ENCODE measurements around the gene MKKS. TPM values are rescaled to one million over a fixed set of nuclear protein-coding genes. Genes with fewer than 3 reads are reported as not detected.

MKKS gene
- polyA plus RNA-seq, 1 donor (not counting 4 experiments of a cell fraction or from before 2014, with no cell fraction given) = 24.8 TPM

DNA sequence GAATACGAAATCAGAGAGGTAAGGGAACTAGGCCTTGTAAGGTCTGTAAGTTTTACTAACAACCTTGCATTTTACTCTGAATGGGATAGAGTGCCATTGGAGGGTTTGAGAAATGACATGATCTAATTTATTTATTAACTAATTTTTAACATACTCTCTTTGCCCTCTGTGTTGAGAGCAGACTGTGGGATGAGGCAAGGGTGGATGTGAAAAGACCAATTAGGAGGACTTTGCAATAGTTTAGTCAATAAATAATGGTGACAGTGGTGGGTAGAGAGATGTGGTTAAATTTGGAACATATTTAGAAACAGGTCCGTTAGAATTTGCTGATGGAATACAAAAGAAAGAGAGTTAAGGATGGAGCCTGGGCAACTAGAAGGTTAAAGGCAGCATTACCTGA, 60.0 kb downstream of the MKKS start:
- Histone ChIP-seq H3K79me2 (ENCODE audit: control insufficient read depth, insufficient read depth, low read length) (no peaks in the 10 kb centered on the region), H3K9me3 (ENCODE audit: control insufficient read depth, low read depth, low read length) (peaks cover 2% of the 10 kb centered on the region), H2AFZ (ENCODE audit: control insufficient read depth, low read length) (no peak overlapping the region), H3K36me3 (ENCODE audit: control insufficient read depth in 2 of 2, extremely low read depth in 1 of 2, insufficient read depth in 2 of 2, low read length in 2 of 2) (no peaks in the 10 kb centered on the region), H3K4me3 (ENCODE audit: control insufficient read depth in 2 of 3, extremely low read depth in 1 of 3, insufficient read depth in 2 of 3, low read depth in 1 of 3, low read length in 3 of 3) (no peak overlapping the region), H3K4me2 (ENCODE audit: control insufficient read depth, extremely low read depth, insufficient read depth, low read depth, low read length) (no peak overlapping the region), H3K27me3 (ENCODE audit: control insufficient read depth, extremely low read depth, insufficient read depth, low read length) (no peaks in the 10 kb centered on the region), H3K9me1 (ENCODE audit: control insufficient read depth, extremely low read depth, insufficient read depth, low read length) (no peaks in the 10 kb centered on the region), H3K27ac (ENCODE audit: control insufficient read depth, insufficient read depth, low read length) (no peak overlapping the region), H3K4me1 (ENCODE audit: control insufficient read depth, extremely low read depth, insufficient read depth, low read length) (peaks cover 5% of the 10 kb centered on the region), H4K20me1 (ENCODE audit: control insufficient read depth, extremely low read depth, insufficient read depth, low read length) (no peaks in the 10 kb centered on the region), H3K9ac (ENCODE audit: control insufficient read depth, extremely low read depth, insufficient read depth, low read length) (no peak overlapping the region)
- no peak for DNase-seq (ENCODE audit: low read depth, low spot score)
- no peak for TF ChIP-seq EZH2 (IDR thresholded peaks at IDR 0.05; ENCODE audit: low read length)
- TF ChIP-seq, protein P1, sequence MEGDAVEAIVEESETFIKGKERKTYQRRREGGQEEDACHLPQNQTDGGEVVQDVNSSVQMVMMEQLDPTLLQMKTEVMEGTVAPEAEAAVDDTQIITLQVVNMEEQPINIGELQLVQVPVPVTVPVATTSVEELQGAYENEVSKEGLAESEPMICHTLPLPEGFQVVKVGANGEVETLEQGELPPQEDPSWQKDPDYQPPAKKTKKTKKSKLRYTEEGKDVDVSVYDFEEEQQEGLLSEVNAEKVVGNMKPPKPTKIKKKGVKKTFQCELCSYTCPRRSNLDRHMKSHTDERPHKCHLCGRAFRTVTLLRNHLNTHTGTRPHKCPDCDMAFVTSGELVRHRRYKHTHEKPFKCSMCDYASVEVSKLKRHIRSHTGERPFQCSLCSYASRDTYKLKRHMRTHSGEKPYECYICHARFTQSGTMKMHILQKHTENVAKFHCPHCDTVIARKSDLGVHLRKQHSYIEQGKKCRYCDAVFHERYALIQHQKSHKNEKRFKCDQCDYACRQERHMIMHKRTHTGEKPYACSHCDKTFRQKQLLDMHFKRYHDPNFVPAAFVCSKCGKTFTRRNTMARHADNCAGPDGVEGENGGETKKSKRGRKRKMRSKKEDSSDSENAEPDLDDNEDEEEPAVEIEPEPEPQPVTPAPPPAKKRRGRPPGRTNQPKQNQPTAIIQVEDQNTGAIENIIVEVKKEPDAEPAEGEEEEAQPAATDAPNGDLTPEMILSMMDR (optimal IDR thresholded peaks at IDR 0.05 in 1 of 3, IDR thresholded peaks at IDR 0.05 in 1 of 3, conservative IDR thresholded peaks at IDR 0.05 in 1 of 3; ENCODE audit: extremely low read depth in 1 of 3, insufficient read depth in 2 of 3, low read length in 3 of 3) = no peak
- FAIRE-seq = no peak
- dilution Hi-C loops (cut with MboI; ENCODE audit: extremely low pct_ligation_motif_present, low sequenced_read_pairs) = no loop called here

DNA sequence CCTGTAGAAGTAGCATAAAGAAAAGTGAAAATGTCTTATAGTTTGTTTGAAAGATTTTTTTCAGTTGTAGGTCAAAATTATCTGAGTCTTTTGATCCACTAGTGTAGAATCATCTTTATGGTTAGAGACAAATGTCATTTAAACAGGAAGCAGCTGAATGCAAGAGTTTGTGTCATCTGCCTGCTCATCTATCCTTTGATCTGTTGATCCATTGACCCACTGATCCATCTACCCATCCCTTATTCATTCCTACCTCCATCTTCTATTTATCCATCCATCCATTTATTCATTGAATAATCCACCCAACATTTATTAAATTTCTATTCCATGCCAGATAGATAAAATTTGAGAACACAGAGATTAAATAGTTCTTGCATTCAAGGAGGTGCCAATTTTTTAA, 62.6 kb downstream of the MKKS start:
- no peaks in the 10 kb centered on the region for H4K20me1 ChIP-seq (ENCODE audit: control insufficient read depth, extremely low read depth, insufficient read depth, low read length)

More for the DNA sequence above, 62.6 kb downstream of the MKKS start:
- Histone ChIP-seq H3K9ac (ENCODE audit: control insufficient read depth, extremely low read depth, insufficient read depth, low read length) (no peak overlapping the region), H2AFZ (ENCODE audit: control insufficient read depth, low read length) (no peak overlapping the region), H3K4me2 (ENCODE audit: control insufficient read depth, extremely low read depth, insufficient read depth, low read depth, low read length) (no peak overlapping the region), H3K9me3 (ENCODE audit: control insufficient read depth, low read depth, low read length) (peaks cover 2% of the 10 kb centered on the region), H3K36me3 (ENCODE audit: control insufficient read depth in 2 of 2, extremely low read depth in 1 of 2, insufficient read depth in 2 of 2, low read length in 2 of 2) (no peaks in the 10 kb centered on the region), H3K27me3 (ENCODE audit: control insufficient read depth, extremely low read depth, insufficient read depth, low read length) (no peaks in the 10 kb centered on the region), H3K9me1 (ENCODE audit: control insufficient read depth, extremely low read depth, insufficient read depth, low read length) (no peaks in the 10 kb centered on the region), H3K4me1 (ENCODE audit: control insufficient read depth, extremely low read depth, insufficient read depth, low read length) (peaks cover 3% of the 10 kb centered on the region), H3K79me2 (ENCODE audit: control insufficient read depth, insufficient read depth, low read length) (no peaks in the 10 kb centered on the region), H3K27ac (ENCODE audit: control insufficient read depth, insufficient read depth, low read length) (no peak overlapping the region), H3K4me3 (ENCODE audit: control insufficient read depth in 2 of 3, extremely low read depth in 1 of 3, insufficient read depth in 2 of 3, low read depth in 1 of 3, low read length in 3 of 3) (no peak overlapping the region)
- no peak for TF ChIP-seq EZH2 (IDR thresholded peaks at IDR 0.05; ENCODE audit: low read length)
- TF ChIP-seq, protein P1 (optimal IDR thresholded peaks at IDR 0.05 in 1 of 3, IDR thresholded peaks at IDR 0.05 in 1 of 3, conservative IDR thresholded peaks at IDR 0.05 in 1 of 3; ENCODE audit: extremely low read depth in 1 of 3, insufficient read depth in 2 of 3, low read length in 3 of 3) = no peak
- DNase-seq (ENCODE audit: low read depth, low spot score) (no peak), FAIRE-seq (no peak)
- dilution Hi-C loops (cut with MboI; ENCODE audit: extremely low pct_ligation_motif_present, low sequenced_read_pairs) = no loop called here
